B cell (primary cell): Measurements from ENCODE around the gene DNAH8. TPM values are rescaled to one million over a fixed set of nuclear protein-coding genes. Genes with fewer than 3 reads are reported as not detected.

Source experiments
- ATAC-seq: fragments of 200-7000 bp; cut with Tn5 transposase; one replicate; pipeline ENCODE4 v1.10.0; 2021; ENCODE audit warnings: low read depth, mild to moderate bottlenecking, moderate number of reproducible peaks, moderate library complexity
- CTCF ChIA-PET: fragments of 350-600 bp; sonication (Branson Sonifier 250); formaldehyde crosslinking; loops from one replicate; lab custom pipeline; 2021; ENCODE audit warnings: antibody characterized with exemption, inconsistent platforms; lab: Charles Lee
- POLR2A ChIA-PET: fragments of 350-600 bp; sonication (Branson Sonifier 250); formaldehyde crosslinking; loops from one replicate; lab custom pipeline; 2021; ENCODE audit warnings: antibody characterized with exemption; lab: Charles Lee
- DNase-seq: peaks from one replicate; pipeline ENCODE4 v3.0.0; 2013
- H2AFZ ChIP-seq: 2 replicates; pipeline ENCODE4 v1.6.1; 2012; ENCODE audit warnings: mild to moderate bottlenecking, low read depth, low read length; ENCODE audit not compliant: insufficient read depth, poor library complexity, severe bottlenecking
- H3K27ac ChIP-seq, 2 donors: 1 replicate in 1 of 2; 2 replicates in 1 of 2; pipeline ENCODE4 v1.5.1; 2012 to 2013; ENCODE audit warnings: low read length in 2 of 2, mild to moderate bottlenecking in 2 of 2, moderate library complexity in 1 of 2
- H3K27me3 ChIP-seq, 4 experiments: fragments of 200-600 bp in 1 of 4; sonication (generic) in 1 of 4; replicated peaks in 1 of 4; 1 replicate in 2 of 4; 2 replicates in 2 of 4; pipeline versions ENCODE4 v1.6.1 to v1.7.0; 2013 to 2016; ENCODE audit warnings: low read length in 3 of 4, mild to moderate bottlenecking in 2 of 4, mixed read lengths in 1 of 4, moderate library complexity in 1 of 4; ENCODE audit not compliant: insufficient read depth in 4 of 4, control insufficient read depth in 3 of 4; ENCODE audit errors: control extremely low read depth in 1 of 4
- H3K36me3 ChIP-seq, 2 experiments: replicated peaks in 1 of 2; 1 replicate in 1 of 2; 2 replicates in 1 of 2; pipeline versions ENCODE4 v1.6.1 to v1.7.1; 2013; ENCODE audit warnings: low read length in 1 of 2; ENCODE audit not compliant: insufficient read depth in 2 of 2, control insufficient read depth in 1 of 2; ENCODE audit errors: control extremely low read depth in 1 of 2, extremely low read depth in 1 of 2
- H3K4me1 ChIP-seq, 2 donors: fragments of 200-600 bp in 1 of 2; sonication (generic) in 1 of 2; 1 replicate in 1 of 2; 2 replicates in 1 of 2; pipeline versions ENCODE4 v1.5.1 to v1.6.1; 2013 to 2017; ENCODE audit warnings: low read length in 2 of 2; ENCODE audit not compliant: control insufficient read depth in 2 of 2, insufficient read depth in 2 of 2
- H3K4me2 ChIP-seq: replicated peaks from 2 replicates; pipeline ENCODE3; 2012; ENCODE audit warnings: mild to moderate bottlenecking, low read depth, low read length; ENCODE audit not compliant: poor library complexity, severe bottlenecking
- H3K4me3 ChIP-seq, 5 experiments: fragments of 200-600 bp in 1 of 5; sonication (generic) in 1 of 5; 1 replicate in 3 of 5; 2 replicates in 2 of 5; pipeline versions ENCODE4 v1.5.1 to v1.7.0; 2011 to 2016; ENCODE audit warnings: low read length in 4 of 5, mild to moderate bottlenecking in 4 of 5, low read depth in 2 of 5, control low read depth in 1 of 5, moderate library complexity in 1 of 5; ENCODE audit not compliant: insufficient read depth in 1 of 5; ENCODE audit errors: control extremely low read depth in 1 of 5, extremely low read depth in 1 of 5
- H3K79me2 ChIP-seq: fragments of 200-600 bp; sonication (generic); one replicate; pipeline ENCODE4 v1.6.0; 2016; ENCODE audit warnings: low read length; ENCODE audit not compliant: control insufficient read depth, insufficient read depth
- H3K9ac ChIP-seq: fragments of 200-600 bp; sonication (generic); 2 replicates; pipeline ENCODE4 v1.6.1; 2017; ENCODE audit warnings: mild to moderate bottlenecking, low read length, moderate library complexity
- H3K9me3 ChIP-seq, 3 donors: one replicate each; pipeline versions ENCODE4 v1.6.1 to v1.7.1; 2013; ENCODE audit warnings: low read length in 2 of 3; ENCODE audit not compliant: control insufficient read depth in 2 of 3, insufficient read depth in 1 of 3; ENCODE audit errors: control extremely low read depth in 1 of 3
- H4K20me1 ChIP-seq: 2 replicates; pipeline ENCODE4 v1.6.0; 2012; ENCODE audit warnings: mild to moderate bottlenecking, low read length; ENCODE audit not compliant: insufficient read depth, control insufficient read depth, poor library complexity, severe bottlenecking
- H3K27ac Mint-ChIP-seq: one replicate; pipeline ENCODE4 v1.8.0; 2021; ENCODE audit warnings: mixed read lengths
- H3K27me3 Mint-ChIP-seq: one replicate; pipeline ENCODE4 v1.8.0; 2021; ENCODE audit warnings: mixed read lengths
- H3K4me1 Mint-ChIP-seq: one replicate; pipeline ENCODE4 v1.8.0; 2021; ENCODE audit warnings: mixed read lengths
- H3K4me3 Mint-ChIP-seq: one replicate; pipeline ENCODE4 v1.8.0; 2021; ENCODE audit warnings: mixed read lengths
- H3K9me3 Mint-ChIP-seq: one replicate; pipeline ENCODE4 v1.8.0; 2022; ENCODE audit warnings: mixed read lengths; ENCODE audit not compliant: insufficient read depth
- CTCF ChIP-seq: fragments of 200-600 bp; IDR thresholded peaks from one replicate; pipeline ENCODE4 v1.8.0; 2022; ENCODE audit warnings: antibody characterized with exemption, mild to moderate bottlenecking
- EZH2 ChIP-seq: IDR thresholded peaks from 2 replicates; pipeline ENCODE4 v1.6.1; 2012; ENCODE audit warnings: borderline replicate concordance, low read depth, mild to moderate bottlenecking, moderate library complexity, low read length; ENCODE audit not compliant: insufficient read depth, poor library complexity, severe bottlenecking
- WGBS: methylation state at CpG from one replicate; pipeline ENCODE4 v1.1.5; 2013; ENCODE audit warnings: missing lambda C conversion rate; ENCODE audit not compliant: insufficient coverage; 5-methylcytosine and 5-hydroxymethylcytosine counted together
- intact Hi-C: fragments of 100-400 bp; cut with micrococcal nuclease; formaldehyde crosslinking; loops from one replicate; pipeline ENCODE4 v1.10.0; 2022
- polyA plus RNA-seq: library from polyadenylated mRNA; depleted of rRNA; stranded (reverse); fragments of >200 nt; gene quantifications from 2 replicates; pipeline ENCODE4 v1.2.3, GENCODE V29; 2012
- total RNA-seq, 2 donors: library from RNA; stranded (reverse); fragments of 120-200 nt in 1 of 2; gene quantifications; 1 replicate in 1 of 2; 2 replicates in 1 of 2; pipeline versions ENCODE4 v1.2.3 to v1.2.4, GENCODE V29; 2013 to 2022

DNAH8 gene
- total and polyA plus RNA-seq, 2 donors (not counting 1 experiment from before 2014, with no cell fraction given), result 0.69 to 1.1 TPM

- no peak overlapping the region for H2AFZ ChIP-seq
- no peak for ATAC-seq
- CTCF ChIA-PET, result interaction anchor here (1.4 kb wide), 1 partner anchor 12 kb away, joined by 4 read pairs; no protein-coding TSS in a partner anchor
- no peaks in the 10 kb centered on the region for H4K20me1 ChIP-seq
- Mint-ChIP-seq H3K9me3 (no peaks in the 10 kb centered on the region), H3K27me3 (no peaks in the 10 kb centered on the region), H3K4me3 (no peak overlapping the region), H3K27ac (no peak overlapping the region), H3K4me1 (peaks cover 33% of the 10 kb centered on the region)
- no peak overlapping the region for H3K4me3 ChIP-seq
- POLR2A ChIA-PET, result no interaction called here
- peaks cover 2 to 25% of the 10 kb centered on the region in 2 experiments for H3K36me3 ChIP-seq
- intact Hi-C loops, result no loop called here
- TF ChIP-seq EZH2, result no peak
- TF ChIP-seq CTCF, result no peak
- no peak overlapping the region for H3K9ac ChIP-seq
- H3K4me1 ChIP-seq, result peaks cover 12% of the 10 kb centered on the region in 2 donors
- H3K4me2 ChIP-seq, result no peak overlapping the region
- peaks cover 7% of the 10 kb centered on the region for H3K79me2 ChIP-seq
- WGBS, result no CpG with 5 or more reads among the region's 1 CpG
- no peak overlapping the region for H3K27ac ChIP-seq
- H3K27me3 ChIP-seq, result no peaks in the 10 kb centered on the region
- no peaks in the 10 kb centered on the region for H3K9me3 ChIP-seq
- no peak for DNase-seq
These were observed 30.9 kb upstream of the DNAH8 start for GRCh38 chr6:38684237-38684636.

DNA sequence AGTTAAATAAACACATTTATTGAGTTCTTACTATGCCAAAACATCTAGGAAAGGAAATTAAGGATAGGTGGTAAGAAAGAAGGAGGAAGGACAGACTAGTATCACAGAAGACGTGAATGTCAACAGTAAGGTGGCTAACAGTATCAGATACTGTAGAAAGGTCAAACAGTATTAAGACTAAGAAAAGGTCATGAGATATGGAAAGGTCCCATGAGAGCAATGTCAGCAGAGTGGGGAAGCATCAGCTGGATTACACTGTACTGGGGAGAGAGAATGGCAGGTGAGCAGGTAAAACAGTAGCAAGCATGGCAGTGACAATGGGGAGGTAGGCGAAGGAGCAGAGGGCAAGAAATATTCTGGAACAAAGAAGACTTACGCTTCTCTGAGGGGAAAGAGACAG is 30.2 kb upstream of the DNAH8 start:
- DNase-seq (no peak), ATAC-seq (no peak)
- no peaks in the 10 kb centered on the region for H3K9me3 Mint-ChIP-seq
- intact Hi-C loops, result no loop called here
- Histone ChIP-seq H3K9ac (no peak overlapping the region), H3K27me3 (no peaks in the 10 kb centered on the region), H3K4me1 (peaks cover 12 to 15% of the 10 kb centered on the region in 2 donors), H2AFZ (no peak overlapping the region), H3K4me2 (no peak overlapping the region), H3K4me3 (no peak overlapping the region), H3K27ac (no peak overlapping the region), H4K20me1 (no peaks in the 10 kb centered on the region), H3K36me3 (peaks cover 2 to 25% of the 10 kb centered on the region in 2 experiments), H3K9me3 (no peaks in the 10 kb centered on the region), H3K79me2 (peaks cover 7% of the 10 kb centered on the region)
- POLR2A ChIA-PET, result no interaction called here
- H3K4me1 Mint-ChIP-seq, result peaks cover 36% of the 10 kb centered on the region
- 100% methylated on average over 3 of the region's 3 CpGs for WGBS
- TF ChIP-seq CTCF, result no peak
- no peak for TF ChIP-seq EZH2
- no peak overlapping the region for H3K27ac Mint-ChIP-seq
- CTCF ChIA-PET, result interaction anchor here (1.4 kb wide), 1 partner anchor 12 kb away, joined by 4 read pairs; no protein-coding TSS in a partner anchor
- no peak overlapping the region for H3K4me3 Mint-ChIP-seq
- H3K27me3 Mint-ChIP-seq, result no peaks in the 10 kb centered on the region
